ENCODE results near the gene GPR78.

Gene GPR78

DNA sequence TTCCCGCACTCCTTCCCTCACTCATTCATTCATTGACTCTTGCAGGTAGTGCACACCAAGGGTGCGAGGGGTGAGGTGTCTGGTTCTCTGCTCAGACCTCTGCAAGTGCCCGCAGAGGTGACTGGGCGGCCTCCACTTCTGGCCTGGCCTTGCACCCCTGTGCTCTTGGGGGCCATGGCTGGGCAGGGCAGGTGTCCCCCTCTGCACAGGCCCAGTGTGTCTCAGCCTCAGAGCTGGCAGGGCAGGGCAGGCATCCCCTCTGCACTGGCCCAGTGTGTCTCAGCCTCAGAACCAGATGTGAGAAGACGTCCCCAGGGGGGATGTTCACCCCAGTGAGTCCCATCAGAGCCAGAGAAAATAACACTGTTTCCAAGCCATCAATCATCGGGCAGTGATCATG lies 29.2 kb downstream of the GPR78 start:
- DNase-seq (ENCODE audit: low read depth), result no peak
- TF ChIP-seq, protein P1, sequence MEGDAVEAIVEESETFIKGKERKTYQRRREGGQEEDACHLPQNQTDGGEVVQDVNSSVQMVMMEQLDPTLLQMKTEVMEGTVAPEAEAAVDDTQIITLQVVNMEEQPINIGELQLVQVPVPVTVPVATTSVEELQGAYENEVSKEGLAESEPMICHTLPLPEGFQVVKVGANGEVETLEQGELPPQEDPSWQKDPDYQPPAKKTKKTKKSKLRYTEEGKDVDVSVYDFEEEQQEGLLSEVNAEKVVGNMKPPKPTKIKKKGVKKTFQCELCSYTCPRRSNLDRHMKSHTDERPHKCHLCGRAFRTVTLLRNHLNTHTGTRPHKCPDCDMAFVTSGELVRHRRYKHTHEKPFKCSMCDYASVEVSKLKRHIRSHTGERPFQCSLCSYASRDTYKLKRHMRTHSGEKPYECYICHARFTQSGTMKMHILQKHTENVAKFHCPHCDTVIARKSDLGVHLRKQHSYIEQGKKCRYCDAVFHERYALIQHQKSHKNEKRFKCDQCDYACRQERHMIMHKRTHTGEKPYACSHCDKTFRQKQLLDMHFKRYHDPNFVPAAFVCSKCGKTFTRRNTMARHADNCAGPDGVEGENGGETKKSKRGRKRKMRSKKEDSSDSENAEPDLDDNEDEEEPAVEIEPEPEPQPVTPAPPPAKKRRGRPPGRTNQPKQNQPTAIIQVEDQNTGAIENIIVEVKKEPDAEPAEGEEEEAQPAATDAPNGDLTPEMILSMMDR (IDR thresholded peaks at IDR 0.05; ENCODE audit: control insufficient read depth, extremely low read depth, insufficient read depth), result no peak
- H3K4me3 ChIP-seq (ENCODE audit: low read depth, low read length), result no peak overlapping the region

DNA sequence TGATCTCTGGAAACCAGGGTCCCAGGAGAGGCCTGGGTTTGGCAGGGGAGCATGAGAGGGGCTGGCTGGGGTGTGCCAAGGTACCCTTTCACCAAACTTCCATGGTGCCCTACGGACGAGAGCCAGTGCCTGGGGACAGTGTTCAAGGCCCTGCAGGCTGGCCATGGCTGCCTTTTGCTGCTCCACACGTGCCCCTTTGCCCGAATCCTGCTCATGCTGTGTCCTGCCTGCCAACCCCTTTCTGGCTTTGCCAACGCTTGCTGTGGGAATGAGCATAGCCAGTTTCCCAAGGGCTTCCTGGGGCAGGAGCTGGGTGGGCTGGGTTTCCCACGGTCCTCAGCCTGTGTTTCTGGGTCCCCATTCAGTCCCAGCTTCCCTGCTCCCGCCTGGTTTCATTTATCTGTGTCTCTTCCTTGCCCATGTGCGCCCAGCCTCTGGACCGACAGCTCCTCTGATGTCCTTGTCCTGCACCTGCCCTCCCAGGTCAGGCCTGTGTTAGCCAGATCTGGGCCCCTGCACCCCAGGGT lies 29.7 kb downstream of the GPR78 start:
- TF ChIP-seq, protein P1 (IDR thresholded peaks at IDR 0.05; ENCODE audit: control insufficient read depth, extremely low read depth, insufficient read depth), result no peak
- no peak for DNase-seq (ENCODE audit: low read depth)
- H3K4me3 ChIP-seq (ENCODE audit: low read depth, low read length), result no peak overlapping the region

DNA sequence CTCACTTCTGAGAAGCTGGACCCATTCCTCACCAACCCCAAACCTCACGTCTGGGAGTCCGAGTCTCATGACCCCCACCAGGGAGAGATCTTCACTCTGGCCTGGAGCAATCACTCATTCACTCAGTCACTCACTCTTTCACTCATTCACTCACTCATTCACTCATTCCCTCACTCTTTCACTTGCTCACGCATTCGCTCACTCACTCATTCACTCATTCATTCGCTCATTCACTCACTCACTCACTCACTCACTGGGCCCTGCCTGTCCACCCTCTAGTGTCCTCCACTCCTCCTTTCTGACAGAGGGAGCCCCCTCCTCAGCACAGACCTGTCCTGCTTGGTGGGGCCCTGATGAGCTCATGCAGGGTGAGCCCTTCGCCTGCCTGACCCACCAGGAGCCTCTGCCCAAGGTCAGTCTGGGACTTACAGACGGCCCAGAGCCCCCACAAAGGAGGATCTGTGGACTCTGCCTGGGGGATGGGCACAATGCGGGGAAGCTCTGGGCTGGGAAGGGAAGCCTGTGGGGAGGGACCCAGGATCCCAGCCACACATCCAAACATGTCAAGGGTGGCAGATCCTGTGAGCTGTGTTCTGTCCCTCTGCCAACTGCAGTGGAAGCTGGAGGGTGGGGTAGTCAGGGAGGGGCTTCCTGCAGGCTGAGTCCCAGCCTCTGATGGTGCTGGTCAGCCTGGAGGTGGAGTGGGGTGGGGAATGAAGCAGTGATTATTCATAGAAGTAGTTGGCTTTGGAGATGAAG lies 30.8 kb downstream of the GPR78 start:
- no peak for DNase-seq (ENCODE audit: low read depth)
- TF ChIP-seq, protein P1 (IDR thresholded peaks at IDR 0.05; ENCODE audit: control insufficient read depth, extremely low read depth, insufficient read depth), result no peak
- no peak overlapping the region for H3K4me3 ChIP-seq (ENCODE audit: low read depth, low read length)

DNA sequence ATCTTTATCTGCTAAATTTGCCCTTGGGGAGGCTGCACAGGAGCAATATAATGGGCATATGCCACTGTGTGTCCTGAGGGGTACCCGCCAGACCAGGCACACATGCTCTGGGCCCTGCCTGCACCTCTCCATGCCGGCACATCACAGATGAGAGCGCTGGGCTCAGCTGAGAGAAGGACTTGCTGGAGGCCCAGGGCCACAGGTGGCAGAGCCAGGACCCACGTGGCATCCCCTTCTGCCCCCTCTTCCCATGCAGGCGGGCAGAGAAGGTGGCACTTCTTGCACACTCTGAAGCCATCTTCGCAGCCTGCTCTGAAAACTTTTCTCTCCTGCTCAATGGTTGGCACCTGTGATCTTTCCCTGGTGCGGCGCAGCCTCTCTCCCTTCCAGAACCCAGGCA lies 32.5 kb downstream of the GPR78 start:
- no peak for DNase-seq (ENCODE audit: low read depth)

DNA sequence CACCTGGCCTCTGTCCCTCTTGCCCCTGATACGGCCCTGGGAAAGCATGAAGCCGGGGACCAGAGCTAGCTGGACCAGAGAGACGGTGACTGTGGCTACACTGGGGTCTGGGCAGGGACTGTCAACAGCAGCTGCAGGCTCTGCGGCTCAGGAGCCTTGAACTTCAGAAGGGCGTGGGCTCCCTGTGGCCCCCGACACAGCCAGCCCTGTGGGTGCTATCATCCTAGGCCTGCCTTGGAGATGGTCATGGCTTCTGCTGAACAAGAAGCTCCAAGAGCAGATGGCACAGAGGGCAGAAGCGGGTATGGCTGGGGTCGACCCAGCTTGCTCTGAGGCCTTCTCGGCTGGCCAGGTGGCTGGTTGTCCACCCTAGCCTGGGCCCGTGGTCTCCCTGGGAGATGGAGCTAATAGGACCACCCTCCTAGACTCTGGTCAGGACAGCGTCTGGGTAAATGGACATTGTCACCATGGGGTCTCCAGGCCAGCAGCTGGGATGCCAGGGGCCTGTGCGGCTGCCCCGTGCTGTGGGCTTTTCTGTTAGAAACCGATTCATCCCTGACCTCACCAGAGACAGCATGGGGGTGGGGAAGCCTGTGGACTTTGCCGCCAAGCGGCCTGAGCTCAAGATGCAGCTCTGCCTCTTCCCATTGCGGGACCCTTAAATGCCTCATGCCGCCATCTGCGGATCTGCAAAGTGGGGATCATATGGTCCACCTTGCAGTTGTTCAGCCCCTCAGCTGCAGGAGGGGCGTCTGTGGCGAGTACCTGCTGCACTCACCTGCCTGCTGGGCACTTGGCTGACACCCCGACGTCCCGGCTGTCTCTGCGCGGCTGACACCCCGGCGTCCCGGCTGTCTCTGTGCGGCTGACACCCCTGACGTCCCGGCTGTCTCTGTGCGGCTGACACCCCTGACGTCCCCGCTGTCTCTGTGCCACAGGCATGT lies 33.5 kb downstream of the GPR78 start:
- TF ChIP-seq, protein P1 (IDR thresholded peaks at IDR 0.05; ENCODE audit: control insufficient read depth, extremely low read depth, insufficient read depth), result no peak
- no peak for DNase-seq (ENCODE audit: low read depth)
- no peak overlapping the region for H3K4me3 ChIP-seq (ENCODE audit: low read depth, low read length)

More for the DNA sequence above, 32.5 kb downstream of the GPR78 start:
- TF ChIP-seq, protein P1 (IDR thresholded peaks at IDR 0.05; ENCODE audit: control insufficient read depth, extremely low read depth, insufficient read depth), result no peak
- no peak overlapping the region for H3K4me3 ChIP-seq (ENCODE audit: low read depth, low read length)

DNA sequence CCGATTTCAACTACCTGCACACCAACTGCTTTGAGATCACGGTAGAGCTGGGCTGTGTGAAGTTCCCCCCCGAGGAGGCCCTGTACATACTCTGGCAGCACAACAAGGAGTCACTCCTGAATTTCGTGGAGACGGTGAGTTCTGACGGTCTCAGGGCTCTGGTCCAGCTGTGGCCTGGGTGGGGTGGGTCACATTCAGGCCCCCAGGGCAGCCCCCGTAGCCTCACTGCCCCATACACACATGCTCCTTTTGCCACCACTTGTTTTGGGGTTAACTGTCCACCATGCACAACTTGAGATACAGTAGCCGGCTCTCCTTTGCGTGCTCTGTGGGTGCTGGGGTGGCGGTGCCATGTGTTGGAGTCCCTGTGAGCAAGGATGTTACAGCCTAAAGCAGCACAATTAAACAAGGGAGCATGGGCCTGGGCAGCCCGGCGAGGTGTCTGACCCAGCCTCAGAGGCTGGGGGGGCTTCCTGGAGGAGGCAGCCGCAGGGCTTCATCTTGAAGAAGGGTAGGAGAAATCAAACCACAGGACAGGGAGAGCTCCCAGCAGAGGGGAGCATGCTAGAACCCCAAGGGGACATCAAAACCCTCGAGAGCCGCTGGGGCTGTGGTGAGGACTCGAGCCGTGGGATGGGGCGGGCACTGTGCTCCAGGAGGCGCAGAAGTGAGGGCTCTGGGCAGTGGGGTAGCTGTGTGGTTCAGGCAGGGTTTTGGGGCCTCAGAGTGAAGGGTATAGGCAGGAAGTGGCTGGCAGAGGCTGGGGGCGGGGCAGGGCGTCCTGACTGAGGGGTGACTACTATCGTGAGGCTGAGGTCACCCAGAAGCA lies 34.4 kb downstream of the GPR78 start:
- DNase-seq (ENCODE audit: low read depth), result no peak
- no peak overlapping the region for H3K4me3 ChIP-seq (ENCODE audit: low read depth, low read length)
- TF ChIP-seq, protein P1 (IDR thresholded peaks at IDR 0.05; ENCODE audit: control insufficient read depth, extremely low read depth, insufficient read depth), result no peak
